AG04450 (cell line): ENCODE measurements around the gene AGRP. TPM values are rescaled to one million over a fixed set of nuclear protein-coding genes. Genes with fewer than 3 reads are reported as not detected.

Experiments
- CTCF ChIA-PET: fragments of 300-600, 350-600 bp; formaldehyde crosslinking; extraction: SDS; loops from one replicate; lab custom pipeline; 2022; ENCODE audit warnings: antibody characterized with exemption, inconsistent platforms; lab: Charles Lee
- POLR2A ChIA-PET: fragments of 350-600 bp; formaldehyde crosslinking; extraction: SDS; loops from one replicate; lab custom pipeline; 2021; ENCODE audit warnings: antibody characterized with exemption, inconsistent platforms; lab: Yijun Ruan, JAX
- DNase-seq: peaks from one replicate; pipeline ENCODE4 v3.0.0-alpha.2; 2011; ENCODE audit warnings: low read depth, low spot score
- H3K27ac ChIP-seq: one replicate; pipeline ENCODE4 v1.5.1; 2012; ENCODE audit warnings: low read depth, low read length, control low read depth
- H3K27me3 ChIP-seq: one replicate; pipeline ENCODE4 v1.6.0; 2012; ENCODE audit warnings: low read length; ENCODE audit not compliant: control insufficient read depth, insufficient read depth
- H3K4me3 ChIP-seq: 2 replicates; pipeline ENCODE4 v1.5.1; 2011; ENCODE audit warnings: mild to moderate bottlenecking, low read depth, low read length, control low read depth
- H3K9me3 ChIP-seq: 2 replicates; pipeline ENCODE4 v1.5.1; 2012; ENCODE audit warnings: low read length; ENCODE audit not compliant: control insufficient read depth, insufficient read depth
- polyA plus RNA-seq: library from polyadenylated mRNA; depleted of rRNA; stranded (reverse); fragments of >200 nt; gene quantifications from 2 replicates; pipeline ENCODE4 v1.2.3, GENCODE V29; 2011
- TF ChIP-seq, protein P1 (sequence below): IDR thresholded peaks from 2 replicates; pipeline ENCODE4 v1.5.1; 2011; ENCODE audit warnings: low read depth, low read length, control low read depth, inconsistent platforms

The AGRP gene
- polyA plus RNA-seq, 1 experiment = not detected

DNA sequence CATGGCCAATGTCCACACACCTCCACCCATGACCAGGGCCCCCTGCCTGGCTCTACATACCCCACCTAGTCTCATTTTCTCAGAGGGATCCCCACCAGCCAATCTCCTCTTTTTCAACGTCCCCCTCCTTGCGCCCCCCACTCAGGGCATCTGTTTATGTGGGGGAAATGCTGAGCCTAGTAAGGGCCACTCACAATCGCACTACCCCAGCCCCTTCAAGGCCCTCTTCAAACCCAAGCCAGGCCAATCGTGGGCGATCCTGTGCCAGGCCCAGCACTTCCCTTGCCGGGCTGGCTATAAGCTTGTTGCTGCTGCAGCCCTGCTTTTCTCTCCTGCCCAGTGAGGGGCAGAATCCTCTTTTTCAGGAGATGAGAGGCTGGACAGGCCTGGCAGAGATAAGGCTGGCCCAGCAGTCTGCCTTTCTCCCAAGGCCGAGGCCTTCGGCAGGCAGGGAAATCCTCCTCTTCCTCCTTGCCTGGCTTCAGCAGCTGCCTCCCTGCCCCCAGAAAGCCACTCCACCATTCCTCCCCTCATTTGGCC lies 36.3 kb downstream of the AGRP start:
- ChIA-PET POLR2A (interaction anchor here (0.6 to 1.4 kb wide), 3 partner anchors 10 to 17 kb away, joined by 3 to 8 read pairs (median 6); no protein-coding TSS in a partner anchor), CTCF (interaction anchor here (0.6 to 4.3 kb wide), 15 partner anchors 10 to 249 kb away, joined by 3 to 36 read pairs (median 6); partner anchors contain the start of gene ATP6V0D1)
- TF ChIP-seq, protein P1, sequence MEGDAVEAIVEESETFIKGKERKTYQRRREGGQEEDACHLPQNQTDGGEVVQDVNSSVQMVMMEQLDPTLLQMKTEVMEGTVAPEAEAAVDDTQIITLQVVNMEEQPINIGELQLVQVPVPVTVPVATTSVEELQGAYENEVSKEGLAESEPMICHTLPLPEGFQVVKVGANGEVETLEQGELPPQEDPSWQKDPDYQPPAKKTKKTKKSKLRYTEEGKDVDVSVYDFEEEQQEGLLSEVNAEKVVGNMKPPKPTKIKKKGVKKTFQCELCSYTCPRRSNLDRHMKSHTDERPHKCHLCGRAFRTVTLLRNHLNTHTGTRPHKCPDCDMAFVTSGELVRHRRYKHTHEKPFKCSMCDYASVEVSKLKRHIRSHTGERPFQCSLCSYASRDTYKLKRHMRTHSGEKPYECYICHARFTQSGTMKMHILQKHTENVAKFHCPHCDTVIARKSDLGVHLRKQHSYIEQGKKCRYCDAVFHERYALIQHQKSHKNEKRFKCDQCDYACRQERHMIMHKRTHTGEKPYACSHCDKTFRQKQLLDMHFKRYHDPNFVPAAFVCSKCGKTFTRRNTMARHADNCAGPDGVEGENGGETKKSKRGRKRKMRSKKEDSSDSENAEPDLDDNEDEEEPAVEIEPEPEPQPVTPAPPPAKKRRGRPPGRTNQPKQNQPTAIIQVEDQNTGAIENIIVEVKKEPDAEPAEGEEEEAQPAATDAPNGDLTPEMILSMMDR = no peak
- Histone ChIP-seq H3K9me3 (no peaks in the 10 kb centered on the region; the same call in 1 of the 2 replicates), H3K4me3 (no peak overlapping the region), H3K27me3 (no peaks in the 10 kb centered on the region), H3K27ac (peak overlapping the region; percentile 47)
- no peak for DNase-seq

DNA sequence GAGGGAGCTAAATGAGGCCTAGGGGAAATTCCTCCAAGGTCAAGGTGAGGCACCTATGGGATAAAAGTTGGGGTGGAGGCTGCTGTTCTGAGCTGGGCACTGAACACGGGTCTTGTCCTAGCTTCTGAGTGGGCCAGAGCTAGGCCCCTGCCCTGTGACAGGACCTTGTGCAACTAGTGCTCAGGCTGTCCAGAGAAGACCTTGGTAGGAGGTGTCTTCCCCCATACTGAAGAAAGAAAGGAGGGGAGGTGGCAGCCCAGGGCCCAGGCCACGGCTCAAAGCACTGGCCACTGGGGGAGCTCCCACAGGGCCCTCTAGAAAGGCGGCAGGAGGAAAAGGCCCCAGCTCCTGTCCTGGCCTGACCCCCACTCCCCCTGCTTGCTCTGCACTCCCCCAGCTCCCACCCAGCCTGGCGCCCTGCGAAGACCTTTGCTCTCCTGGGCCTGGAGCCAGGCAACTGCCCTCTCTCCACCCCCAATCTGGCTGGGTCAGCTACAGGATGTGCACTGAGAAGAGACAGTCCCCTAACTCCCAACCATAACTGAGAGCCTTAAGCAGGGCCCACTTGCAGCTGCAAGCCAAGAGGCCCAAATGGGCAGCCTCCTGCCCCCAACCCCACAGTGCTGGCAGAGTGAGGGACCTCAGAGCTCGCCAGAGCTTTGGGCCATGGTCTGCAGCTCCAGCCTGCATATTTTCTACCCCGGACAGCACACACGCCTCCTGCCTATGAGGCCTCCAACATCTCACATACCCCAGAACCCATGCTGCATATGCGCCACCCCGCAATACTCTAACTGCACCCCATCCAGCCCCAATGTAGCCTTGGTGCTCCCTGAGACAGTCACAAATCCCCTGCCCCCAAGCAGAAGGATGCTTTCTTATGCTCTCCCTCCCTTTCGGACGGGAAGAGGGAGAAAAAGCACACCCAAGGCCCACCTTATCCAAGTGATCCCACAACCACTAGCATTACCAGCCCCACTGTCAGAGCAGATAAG lies 37.1 kb downstream of the AGRP start:
- ChIA-PET POLR2A (interaction anchor here (0.8 to 1.4 kb wide), 3 partner anchors 11 to 199 kb away, joined by 3 to 8 read pairs (median 3); partner anchors contain the start of gene FHOD1), CTCF (interaction anchor here (0.7 to 3.5 kb wide), 11 partner anchors 9 to 114 kb away, joined by 3 to 14 read pairs (median 4); no protein-coding TSS in a partner anchor)
- TF ChIP-seq, protein P1 = no peak
- Histone ChIP-seq H3K27ac (no peak overlapping the region), H3K9me3 (no peaks in the 10 kb centered on the region; the same call in 1 of the 2 replicates), H3K27me3 (no peaks in the 10 kb centered on the region), H3K4me3 (no peak overlapping the region)
- no peak for DNase-seq

DNA sequence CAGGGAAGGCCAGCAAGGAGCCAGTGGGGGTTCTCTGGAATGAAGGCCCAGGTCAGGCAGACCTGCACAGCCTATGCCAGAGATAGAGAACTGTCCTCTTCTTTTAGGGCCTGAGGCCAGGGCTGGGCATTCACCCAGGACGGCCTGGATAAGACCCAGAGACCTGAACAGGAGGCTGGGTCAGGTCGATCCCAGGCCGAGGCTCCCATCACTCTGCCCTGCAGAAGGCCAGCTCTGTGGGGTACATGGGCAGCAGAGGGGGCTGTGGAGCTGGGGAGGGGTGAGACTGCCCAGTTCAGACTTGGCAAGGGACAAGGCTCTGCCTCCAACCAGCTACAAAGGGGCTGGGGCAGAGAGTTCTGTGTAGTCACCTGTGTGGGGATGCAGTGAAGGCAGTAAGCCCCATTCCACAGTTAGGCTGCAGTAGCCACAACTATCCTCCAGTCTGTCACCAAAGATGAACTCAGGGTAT lies 37.9 kb downstream of the AGRP start:
- CTCF ChIA-PET = interaction anchor here (0.5 to 3.5 kb wide), 8 partner anchors 8 to 46 kb away, joined by 3 to 14 read pairs (median 4); partner anchors contain the start of gene HSD11B2
- Histone ChIP-seq H3K9me3 (no peaks in the 10 kb centered on the region; the same call in 1 of the 2 replicates), H3K27ac (no peak overlapping the region), H3K4me3 (no peak overlapping the region), H3K27me3 (no peaks in the 10 kb centered on the region)
- POLR2A ChIA-PET = interaction anchor here (1.2 kb wide), 1 partner anchor 17 kb away, joined by 3 read pairs; no protein-coding TSS in a partner anchor
- TF ChIP-seq, protein P1 = 0 out of 2 replicates have a peak, but pooled peaks have one; percentile 1
- no peak for DNase-seq

GRCh38 chr16:67445126-67445426 lies 38.3 kb downstream of the AGRP start:
- ChIA-PET CTCF (interaction anchor here (0.5 to 1.9 kb wide), 4 partner anchors 7 to 20 kb away, joined by 3 to 7 read pairs (median 4); partner anchors contain the start of gene HSD11B2), POLR2A (no interaction called here)
- TF ChIP-seq, protein P1 = no peak
- Histone ChIP-seq H3K27ac (no peak overlapping the region), H3K27me3 (no peaks in the 10 kb centered on the region), H3K9me3 (no peaks in the 10 kb centered on the region; the same call in 1 of the 2 replicates), H3K4me3 (no peak overlapping the region)
- no peak for DNase-seq
